ENCODE results near the gene KIF5C. TPM values are rescaled to one million over a fixed set of nuclear protein-coding genes. Genes with fewer than 3 reads are reported as not detected.

Gene KIF5C
- 4.1 and 4.7 TPM in 2 replicates for total RNA-seq (2014; rRNA removed; shearing (Covaris generic))

GRCh38 chr2:148874868-148875341 lies at the start of gene KIF5C:
TSS of gene KIF5C (plus strand) at chr2:148875227. CDS start at chr2:148875618, 391 bp downstream.

DNA sequence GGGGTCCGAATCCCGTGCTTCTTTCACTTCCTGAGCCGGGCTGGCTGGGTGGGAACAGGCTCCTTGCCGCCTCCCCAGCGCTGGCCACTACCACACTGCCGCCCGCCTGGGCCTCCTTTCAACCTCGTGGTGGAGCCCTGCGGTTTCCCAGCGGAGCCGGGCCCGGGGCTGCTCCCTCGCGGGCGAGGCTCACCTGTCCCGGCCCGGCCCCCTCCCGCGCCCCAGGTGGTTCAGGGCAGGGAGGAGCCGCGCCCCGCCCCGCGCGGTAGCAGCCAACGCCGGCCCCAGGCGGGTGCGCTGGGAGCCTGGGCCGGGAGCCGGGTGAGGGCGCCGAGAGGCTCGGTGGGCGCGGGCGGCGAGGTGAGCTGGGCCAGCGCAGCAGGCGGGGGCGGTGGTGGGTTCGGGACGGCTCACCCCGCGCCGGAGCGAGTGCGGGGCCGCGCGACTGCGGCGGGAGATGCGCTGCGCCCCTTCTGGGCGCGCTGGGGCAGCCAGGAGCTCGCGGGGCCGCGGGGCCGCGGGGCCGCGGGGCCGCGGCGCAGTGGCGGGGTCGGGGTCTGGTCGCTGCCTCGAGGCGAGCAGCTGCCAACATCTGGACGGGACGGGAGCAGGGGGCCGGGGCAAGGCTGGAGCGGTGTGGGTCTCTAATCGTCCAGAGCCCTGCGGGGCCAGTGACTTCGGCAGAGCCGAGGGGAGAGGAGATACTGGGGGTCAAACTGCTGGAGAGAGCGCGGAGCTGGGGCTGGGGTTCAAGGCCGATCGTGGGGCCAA lies 163.6 kb downstream of the KIF5C start, which contains the start of gene LYPD6B:
LYPD6B (plus strand) TSS at position 258 of the 771 bp plus-strand sequence. CDS start 92,250 bp downstream, outside the sequence.

Small RNAs within 50 kb of the gene (small RNA-seq; reads per million reads assigned to genes)
- gene RNU2-9P (0.29 reads per million), gene UBBP3 (not detected)

Other genes with a start within 250 kb of the KIF5C start
- 19.9 and 20.2 TPM in 2 replicates for gene EPC2, start 230.5 kb upstream of the KIF5C start, total RNA-seq (2014; rRNA removed; shearing (Covaris generic))
- 1.2 TPM in 1 of 2 replicates, not detected in the other for gene LYPD6B, start 163.5 kb downstream of the KIF5C start, total RNA-seq (2014; rRNA removed; shearing (Covaris generic))

Measured in A375 (cell line).